ENCODE measurements around the gene EPB41L4A.
"Not testable (repeated sequence)": the region's sequence is repeated elsewhere in the genome, so short reads cannot be mapped to it uniquely, and the experiment has no call there.

EPB41L4A gene

DNA sequence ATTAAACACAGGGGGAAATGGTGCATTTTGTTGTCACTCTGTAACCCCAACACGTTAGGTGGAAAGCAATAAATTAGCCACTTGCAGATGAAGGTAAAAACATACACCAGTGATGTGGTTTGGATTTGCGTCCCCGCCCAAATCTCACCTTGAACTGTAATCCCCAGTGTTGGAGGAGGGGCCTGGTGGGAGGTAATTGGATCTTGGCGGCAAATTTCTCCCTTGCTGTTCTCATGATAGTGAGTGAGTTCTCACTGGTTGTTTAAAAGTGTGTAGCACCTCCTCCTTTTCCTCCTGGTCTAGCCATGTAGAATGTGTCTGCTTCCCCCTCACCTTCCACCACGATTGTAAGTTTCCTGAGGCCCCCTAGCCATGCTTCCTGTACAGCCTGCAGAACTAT is 17.2 kb downstream of the EPB41L4A start:
- no peak for DNase-seq

DNA sequence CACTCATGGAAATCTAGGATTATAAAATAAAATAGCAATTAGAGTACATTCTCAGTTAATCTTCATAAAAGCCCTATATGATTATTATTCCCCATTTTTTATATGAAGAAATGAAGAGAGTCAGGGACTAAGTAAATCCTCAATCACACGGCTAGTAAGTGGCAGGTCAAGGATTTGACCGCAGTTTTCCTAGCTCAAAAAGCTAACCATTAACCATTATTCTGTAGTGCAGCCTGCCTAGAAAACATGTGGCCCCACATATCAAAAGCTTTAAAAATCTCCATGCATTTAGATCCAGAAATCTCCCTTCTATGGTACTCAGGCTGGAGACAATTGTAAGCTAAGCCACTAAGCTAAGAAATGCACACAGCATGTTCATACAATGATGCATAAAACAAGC is 21.4 kb downstream of the EPB41L4A start:
- DNase-seq, result no peak

DNA sequence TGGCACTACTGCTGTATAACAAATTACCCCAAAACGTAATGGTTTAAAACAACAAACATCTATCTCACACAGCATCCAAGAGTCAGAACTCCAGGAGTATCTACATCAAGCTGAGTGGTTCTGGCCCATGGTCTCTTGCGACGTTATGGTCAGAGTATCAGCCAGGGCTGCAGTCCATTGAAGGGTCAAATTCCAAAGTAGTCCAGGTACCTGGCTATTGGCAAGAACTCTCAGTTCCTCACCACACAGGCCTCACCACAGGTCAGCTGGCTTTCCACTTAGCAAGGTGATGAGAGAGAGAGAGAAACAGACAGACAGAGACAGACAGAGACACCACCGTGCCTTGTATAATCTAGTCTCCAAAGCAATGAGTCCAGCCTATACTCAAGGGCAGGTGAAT is 22.6 kb downstream of the EPB41L4A start:
- DNase-seq, result no peak

DNA sequence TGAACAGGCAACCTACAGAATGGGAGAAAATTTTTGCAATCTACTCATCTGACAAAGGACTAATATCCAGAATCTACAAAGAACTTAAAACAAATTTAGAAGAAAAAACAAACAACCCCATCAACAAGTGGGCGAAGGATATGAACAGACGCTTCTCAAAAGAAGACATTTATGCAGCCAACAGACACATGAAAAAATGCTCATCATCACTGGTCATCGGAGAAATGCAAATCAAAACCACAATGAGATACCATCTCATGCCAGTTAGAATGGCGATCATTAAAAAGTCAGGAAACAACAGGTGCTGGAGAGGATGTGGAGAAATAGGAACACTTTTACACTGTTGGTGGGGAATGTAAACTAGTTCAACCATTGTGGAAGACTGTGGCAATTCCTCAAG is 23.8 kb downstream of the EPB41L4A start:
- not testable (repeated sequence) for DNase-seq

DNA sequence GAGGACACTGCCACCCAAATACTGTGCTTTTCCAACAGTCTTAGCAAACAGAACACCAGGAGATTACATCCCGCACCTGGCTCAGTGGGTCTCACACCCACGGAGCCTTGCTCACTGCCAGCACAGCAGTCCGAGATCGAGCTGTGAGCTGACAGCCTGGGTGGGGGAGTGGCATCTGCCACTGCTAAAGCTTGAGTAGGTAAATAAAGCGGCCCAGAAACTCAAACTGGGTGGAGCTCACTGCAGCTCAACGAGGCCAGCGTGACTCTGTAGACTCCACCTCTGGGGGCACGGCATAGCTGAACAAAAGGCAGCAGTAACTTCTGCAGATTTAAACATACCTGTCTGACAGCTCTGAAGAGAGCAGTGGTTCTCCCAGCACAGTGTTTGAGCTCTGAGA is 28.8 kb downstream of the EPB41L4A start:
- no peak for DNase-seq

DNA sequence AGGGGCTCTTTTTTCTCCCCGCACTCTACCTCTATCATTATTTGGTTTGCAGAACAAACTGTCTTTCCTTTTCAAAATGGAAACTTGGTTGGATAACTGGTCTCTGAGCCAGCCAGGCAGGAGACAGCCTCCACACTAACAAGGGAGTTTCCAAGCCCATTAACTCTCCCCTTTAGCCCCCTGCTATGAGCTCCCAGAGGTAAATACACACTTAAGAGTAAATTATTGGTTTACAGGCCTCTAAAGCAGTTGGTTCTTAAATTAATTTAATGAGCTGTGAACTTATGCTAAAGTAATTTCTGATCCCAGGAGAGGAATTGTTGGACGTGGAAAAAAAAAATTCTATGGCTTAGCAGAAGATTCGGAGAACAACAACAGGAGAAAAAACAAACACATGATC is 30.3 kb downstream of the EPB41L4A start:
- no peak for DNase-seq

DNA sequence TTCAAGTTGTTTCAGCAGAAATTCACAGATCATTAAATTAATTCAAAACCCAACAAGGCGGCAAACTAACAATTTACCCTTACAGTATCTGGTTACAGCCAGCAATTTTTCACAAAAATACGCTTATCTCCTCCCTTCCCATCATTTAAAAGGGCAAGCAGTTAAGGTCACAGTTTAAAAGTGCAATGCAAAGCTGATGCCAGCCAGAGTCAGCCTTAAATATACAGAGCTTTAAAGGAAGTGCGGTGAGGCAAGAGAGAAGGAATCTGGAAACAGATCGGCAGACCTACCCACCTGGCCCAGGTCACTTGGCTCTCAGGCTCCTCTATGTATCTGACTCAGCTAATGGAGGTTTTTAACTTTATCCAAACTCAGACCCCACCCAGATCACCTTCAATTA is 31.0 kb downstream of the EPB41L4A start:
- no peak for DNase-seq

DNA sequence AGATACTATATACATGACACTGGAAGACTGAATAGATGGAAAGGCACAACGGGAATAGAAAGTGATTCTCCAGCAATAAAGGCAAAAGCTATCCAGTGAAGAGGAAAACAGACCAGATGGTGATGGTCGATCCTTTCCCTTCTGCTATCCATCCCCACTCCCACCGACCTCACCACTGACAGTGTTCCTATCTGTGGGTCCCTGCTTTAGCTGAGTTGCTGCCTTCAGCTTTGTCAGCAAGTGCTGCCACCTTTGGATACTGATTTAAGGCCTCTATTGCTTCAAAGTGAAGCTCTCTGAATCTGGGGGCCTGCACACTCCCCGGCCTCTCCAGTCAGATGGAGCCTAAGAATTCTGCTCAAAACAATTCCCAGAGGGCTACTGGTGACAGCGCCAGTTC is 32.3 kb downstream of the EPB41L4A start:
- DNase-seq, result no peak

DNA sequence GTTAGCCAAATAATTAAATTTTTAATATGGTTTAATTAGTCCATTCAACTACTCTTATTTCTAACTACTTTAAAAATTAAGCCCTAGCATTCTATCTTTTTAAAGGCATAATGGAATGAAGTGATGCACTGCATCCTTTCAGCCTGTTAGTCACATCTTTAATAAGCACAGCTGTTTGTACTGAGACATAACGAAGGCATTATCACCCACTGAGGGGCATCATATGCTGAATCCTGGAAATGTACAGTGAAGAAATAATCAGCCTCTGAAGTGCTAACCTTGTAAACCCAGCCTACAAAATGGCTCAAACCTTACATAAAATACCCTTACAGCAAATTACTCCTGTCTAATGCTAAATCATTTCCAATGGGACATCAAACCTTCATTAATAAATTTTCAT is 33.1 kb downstream of the EPB41L4A start:
- no peak for DNase-seq

DNA sequence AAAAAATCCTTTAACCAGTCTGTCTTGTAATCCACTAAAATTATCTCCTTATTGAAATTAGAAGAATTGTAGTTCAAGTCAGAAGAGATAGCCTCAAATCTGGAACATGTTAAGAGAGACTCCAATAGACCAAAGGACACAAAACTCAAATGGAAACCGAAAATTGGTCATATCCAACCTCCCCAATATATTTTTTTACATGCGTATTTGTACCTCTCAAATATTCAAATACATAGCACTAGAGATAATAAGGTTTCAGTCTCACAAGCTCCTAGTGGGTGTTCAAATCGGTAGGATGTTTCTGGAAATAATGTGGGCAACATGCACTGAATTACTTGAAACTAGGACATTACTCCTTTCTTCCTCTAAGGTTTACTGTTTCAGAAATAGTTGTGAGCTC is 33.5 kb downstream of the EPB41L4A start:
- no peak for DNase-seq

DNA sequence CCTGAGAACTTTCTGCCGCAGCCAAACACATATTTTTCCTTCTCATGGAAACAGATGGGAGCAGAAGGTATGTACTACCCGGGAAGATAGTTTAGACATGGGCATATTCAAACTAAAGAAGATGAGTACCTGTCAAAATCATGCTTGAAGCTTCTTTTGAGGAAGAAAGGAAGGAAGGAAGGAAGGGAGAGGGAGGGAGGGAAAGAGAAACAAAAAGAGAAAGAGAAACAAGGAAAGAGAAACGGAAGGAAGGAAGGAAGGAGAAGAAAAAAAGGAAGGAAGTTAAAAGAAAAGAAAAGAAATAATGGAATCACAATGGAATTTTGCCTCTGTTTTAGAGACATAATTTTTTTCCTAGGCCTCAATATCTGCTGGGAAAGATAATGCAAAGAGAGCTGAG is 34.6 kb downstream of the EPB41L4A start:
- DNase-seq, result no peak

DNA sequence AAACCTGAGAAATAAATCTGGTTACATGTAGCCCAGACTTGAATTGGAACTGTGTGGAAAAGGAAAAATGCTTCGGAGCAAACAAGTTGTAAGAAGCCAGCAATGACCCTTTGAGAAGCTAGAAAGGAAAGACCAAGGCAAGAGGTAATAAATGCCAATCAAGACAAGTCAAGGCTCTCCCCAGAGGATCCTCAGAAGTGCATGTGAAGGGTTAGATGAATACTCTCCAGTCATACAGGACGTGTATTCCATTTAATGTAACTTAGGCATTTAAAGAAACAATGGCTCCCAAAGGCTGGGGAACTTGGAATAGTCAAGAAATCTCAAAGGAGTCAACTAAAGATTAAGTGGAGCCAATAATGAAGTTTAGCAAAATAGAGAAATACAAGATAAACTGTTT is 36.2 kb downstream of the EPB41L4A start:
- DNase-seq, result no peak

DNA sequence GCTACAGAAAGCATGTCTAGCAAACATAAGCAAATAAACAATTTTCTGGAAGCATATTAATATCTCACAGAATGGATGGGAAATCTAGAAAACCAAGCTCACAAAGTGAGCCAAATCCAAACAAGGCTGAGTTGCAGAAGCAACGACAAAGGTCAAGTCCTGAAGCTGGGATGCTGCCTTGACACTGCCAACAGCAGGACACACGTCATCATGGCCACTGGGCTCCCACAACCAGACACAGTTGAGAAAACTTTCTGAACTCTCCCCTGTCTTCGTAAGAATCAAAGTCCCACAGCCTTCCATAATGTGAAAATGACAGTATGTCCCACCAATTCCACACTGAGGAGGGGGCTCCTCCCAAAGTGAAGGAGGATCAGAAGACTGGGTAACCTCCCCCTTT is 37.6 kb downstream of the EPB41L4A start:
- DNase-seq, result no peak

DNA sequence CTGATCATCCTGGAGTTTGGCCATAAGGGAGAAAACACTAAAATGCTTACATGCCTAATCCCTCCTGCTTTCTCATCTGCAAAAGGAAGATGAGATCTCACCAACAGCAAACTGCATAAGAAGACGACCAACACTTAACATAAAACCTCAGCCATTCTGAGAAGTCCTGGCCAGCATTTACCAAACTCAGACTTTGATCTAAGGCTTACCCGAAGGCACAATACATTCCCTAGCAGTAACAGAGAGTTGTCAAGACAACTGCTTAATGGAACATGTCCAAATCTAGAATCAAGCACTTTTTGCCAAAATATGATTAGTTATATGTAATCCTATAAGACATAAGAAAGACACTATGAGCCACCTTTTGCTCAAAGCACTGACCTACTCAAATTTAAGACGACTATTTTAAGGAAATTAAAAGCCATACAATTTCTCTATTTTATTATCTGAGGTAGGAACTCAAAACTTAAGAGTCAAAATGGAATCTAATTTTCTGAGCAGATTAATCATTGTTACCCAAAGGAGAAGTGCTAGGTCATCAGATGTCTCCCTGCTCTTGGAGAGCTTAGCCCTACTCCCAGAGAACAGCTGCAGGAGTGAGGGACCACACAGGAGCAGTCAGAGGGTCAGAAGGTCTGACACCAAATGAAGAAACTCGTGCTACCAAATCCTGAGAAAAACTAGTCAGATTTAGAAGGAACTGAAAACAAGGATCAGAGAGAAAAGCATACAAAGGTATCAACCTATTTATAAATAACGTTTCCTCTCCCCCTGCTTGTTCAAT is 39.3 kb downstream of the EPB41L4A start:
- no peak for DNase-seq

DNA sequence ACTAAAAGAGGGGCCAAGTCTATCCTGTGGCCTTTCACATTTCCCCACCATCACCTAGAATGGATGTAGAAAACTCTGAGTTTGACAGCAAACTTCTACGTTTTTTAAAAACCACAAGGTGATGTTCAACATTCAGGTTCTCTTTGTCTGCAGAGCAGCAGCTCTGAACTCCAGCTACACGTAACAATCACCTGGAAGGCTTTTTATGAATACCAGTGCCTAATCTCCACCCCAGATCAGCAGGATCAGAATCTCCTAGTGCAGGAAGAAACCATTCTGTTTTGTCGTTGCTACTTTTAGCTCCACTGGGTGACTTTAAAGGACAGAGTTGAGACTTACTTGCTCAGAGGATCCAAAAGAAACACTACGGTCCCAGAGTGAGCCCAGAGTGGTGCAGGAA is 44.3 kb downstream of the EPB41L4A start:
- no peak for DNase-seq

DNA sequence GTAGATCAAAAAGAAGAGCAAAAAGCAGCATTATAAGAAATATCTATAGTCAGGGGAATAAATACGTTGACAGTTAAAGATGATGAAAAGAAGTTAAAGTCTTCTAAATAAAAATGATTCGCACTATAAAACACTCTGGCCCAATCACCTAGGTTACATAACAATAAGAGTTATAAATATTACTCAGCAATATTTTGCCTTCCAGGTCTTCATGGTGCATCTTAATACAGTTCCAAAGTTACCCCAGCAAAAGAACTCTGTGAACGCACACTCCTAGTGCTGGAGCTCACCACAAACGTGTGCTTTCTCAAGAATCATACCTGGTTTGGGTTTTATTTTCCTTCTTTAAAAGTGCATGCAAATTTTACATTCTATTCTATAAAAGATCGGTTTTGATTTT is 44.7 kb downstream of the EPB41L4A start:
- no peak for DNase-seq

DNA sequence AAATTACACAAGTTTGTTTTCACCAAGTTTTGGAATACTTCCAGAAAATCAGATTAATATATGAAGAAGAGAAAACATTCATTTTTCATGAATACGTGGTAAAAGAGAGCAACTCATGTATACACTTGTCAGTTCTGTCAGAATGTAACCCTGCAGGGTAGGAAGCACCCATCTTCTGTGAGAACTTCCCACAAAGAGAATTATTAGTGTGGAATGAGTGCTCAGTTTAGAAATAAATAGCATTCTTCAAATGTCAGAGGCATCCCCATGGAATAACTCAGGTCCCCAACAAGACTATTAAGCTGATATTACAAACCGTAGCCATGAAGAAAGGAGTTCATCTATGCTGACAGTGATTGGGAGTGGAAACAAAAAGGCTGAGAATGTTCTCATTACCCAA is 45.2 kb downstream of the EPB41L4A start:
- no peak for DNase-seq

DNA sequence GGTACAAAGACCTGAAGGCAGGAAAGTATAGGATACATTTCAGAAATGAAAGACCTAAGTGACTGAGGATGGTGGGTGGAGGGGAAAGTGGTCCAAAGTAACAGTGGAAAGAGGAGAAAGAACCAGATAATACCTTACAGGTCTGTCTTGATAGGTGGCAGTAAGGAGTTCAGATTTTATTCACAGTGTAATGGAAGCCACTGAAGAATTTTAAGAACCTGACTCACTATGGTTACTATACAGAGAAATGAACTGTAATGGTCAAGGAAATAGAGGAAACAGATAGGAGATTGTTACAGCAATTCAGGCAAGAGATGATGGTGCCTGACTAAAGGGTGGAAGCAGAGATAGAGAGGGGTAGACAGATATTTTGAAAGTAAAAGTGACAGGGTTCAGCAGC is 46.5 kb downstream of the EPB41L4A start:
- no peak for DNase-seq

DNA sequence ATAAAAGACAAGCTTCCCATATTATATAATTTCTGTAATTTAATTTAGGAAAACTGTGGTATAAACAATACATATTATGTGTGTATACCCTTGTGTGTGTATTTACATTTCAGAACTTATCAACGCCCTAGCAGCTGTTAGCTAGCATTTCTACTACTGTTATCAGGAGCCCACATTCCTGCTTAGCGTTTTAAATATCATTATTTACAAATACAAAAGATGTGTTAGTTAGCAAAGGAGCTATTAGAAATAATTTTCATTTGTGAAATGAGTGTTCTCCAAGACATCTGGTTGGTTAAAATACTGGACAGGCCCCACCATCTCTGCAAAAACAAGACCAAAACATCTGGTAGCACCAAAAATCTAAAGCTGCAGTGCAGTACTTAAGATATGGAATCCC is 48.0 kb downstream of the EPB41L4A start:
- no peak for DNase-seq

DNA sequence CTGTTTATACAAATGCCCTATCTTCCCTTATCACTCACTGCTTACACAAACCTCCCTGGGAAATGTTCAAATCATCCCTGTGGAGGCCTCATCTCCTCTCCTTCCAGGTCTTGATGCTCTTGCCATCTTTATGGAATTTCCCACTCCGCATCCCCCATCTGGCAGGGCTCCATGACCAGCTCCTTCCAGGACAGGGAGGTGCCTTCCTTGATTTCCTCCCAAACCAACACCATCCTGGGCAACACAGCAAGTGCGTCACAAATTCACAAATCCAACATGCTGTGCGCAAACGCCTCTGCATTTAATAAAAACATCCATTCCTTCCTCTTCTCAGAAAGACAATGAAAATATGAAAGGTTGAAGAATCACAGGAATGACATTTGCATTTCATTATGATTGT is 51.7 kb downstream of the EPB41L4A start:
- DNase-seq, result no peak

DNA sequence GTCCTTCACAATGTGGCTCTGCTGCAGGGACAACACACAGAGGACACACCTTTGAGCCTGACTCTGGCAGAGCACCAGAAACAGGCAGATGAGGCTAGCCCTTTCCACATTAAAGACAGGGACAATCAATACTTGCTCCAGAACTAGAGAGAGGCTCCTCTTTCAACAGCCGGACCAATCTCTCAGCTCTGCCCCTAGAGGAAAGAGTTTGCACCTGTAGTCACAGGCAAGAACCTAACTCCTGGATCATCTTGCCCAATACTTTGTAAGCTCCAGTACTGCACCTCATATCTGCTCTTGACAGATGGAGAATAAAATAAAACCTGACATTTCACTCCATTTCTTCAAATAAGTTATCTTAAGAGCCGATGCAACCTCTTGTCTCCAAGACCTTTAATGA is 52.1 kb downstream of the EPB41L4A start:
- DNase-seq, result peak; percentile 2

DNA sequence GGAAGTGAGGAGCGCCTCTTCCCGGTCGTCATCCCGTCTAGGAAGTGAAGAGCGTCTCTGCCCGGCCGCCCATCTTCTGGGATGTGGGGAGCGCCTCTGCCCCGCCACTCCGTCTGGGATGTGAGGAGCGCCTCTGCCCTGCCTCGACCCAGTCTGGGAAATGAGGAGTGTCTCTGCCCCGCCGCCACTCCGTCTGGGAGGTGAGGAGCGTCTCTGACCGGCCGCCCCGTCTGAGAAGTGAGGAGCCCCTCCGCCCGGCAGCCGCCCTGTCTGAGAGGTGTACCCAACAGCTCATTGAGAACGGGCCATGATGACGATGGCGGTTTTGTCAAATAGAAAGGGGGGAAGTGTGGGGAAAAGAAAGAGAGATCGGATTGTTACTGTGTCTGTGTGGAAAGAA is 58.3 kb downstream of the EPB41L4A start:
- not testable (repeated sequence) for DNase-seq

DNA sequence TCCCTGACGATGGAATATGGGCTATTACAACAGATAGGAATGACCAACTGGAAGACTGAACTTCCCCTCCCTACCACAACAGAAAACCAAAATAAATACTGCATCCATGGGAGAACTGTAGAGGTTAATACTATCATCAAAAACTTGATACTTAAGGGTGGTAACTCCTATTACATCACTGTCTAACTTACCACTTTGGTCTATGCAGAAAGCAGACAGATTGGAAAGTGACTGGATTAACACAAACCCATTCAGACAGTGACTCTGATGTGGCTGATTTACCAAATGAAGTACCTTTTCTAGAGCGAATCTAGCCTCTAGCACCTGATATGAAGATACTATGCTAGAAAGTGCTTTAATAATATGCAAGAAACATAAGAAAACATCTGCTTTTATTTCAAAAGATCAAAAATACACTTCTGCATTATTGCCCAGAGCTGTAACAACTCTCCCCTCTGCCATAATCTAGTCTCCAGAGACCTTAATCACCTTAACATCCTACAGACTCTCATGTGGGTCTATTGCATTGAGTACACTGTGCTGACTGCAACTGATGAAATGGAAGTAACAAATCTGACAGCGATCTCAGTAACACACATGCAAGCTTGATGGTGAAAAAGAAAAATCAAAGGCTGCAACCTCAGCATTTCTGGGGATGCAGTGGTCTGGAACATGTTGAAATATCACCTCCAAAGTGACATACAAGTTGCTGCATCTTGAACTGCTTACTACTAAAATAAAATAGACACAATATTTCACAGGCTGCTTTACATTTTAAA is 62.7 kb downstream of the EPB41L4A start:
- DNase-seq, result no peak

DNA sequence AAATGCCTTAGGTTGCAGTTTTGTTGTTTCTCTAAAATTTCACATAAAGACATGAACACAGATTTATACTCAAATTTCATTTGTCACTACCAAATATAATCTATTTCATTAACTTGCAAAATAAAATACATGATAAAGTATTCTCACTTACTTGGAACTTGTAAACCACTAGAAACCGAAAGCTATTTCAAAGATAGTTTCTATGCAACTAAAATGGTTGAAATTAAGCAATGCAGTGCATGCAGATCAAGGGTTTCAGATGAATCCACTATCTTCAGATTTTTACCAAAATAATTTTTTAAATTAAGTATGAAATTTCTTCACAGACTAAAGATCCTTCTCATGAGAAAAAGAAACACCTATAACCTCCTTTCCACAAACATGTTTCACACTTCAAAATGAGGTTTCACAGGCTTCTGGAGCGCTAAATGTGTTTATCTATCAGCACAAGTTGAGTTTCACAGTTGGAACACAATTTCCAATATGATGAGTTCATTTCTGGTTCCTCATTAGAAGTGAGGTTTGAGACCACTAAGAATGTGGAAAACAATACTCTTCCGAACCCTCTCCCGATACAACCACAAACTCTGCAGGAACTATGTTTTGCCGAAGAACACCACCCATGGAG is 63.9 kb downstream of the EPB41L4A start:
- no peak for DNase-seq

Measured in SHP77 treated with DMSO at 0.1 percent for 48 hours (cell line).